Right kidney (tissue), 1 donor: ENCODE results near the gene SFXN5.

Experiments used
- DNase-seq: peaks from one replicate; pipeline ENCODE4 v3.0.0-alpha.2; 2016

The SFXN5 gene

DNA sequence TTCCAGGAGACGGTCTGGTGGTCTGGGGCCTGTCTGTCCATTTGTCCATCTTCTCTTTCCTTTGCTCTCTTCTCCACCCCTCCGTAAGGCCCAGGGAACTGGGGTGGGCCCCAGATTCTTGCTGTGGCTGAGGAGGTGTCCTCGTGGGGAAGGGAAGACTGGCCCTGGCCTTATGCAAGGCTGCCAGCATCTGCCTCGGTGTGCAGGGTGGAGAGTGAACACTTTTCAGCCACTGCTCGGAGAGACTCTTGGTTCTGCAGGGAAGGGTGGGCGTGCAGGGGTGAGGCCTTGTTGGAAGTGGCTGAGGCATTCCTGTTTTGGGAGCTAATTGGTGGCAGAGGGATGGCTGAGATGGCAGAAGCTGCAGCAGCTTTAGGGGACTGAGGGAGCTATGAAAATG lies 131.2 kb downstream of the SFXN5 start:
- no peak for DNase-seq

DNA sequence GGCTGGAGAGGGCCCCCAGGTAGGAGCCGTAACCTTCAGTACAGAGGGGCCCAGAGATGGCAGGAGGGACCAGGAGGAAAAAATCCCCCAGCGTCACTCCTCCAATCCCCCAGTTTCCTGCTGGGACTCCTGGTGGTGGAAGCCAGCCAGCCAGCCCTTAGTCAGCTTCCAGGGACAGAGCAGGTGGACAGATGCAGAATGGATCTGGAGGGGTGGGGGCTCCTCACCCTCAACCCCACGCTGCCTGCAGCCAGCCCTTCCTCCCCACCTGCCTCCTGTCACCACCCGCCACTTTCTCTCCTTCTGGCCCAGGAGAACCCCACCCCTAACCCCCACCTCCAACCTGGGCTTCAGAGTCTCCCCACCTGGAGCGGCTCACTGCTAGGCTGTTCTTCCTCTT lies 133.1 kb downstream of the SFXN5 start:
- DNase-seq: no peak

DNA sequence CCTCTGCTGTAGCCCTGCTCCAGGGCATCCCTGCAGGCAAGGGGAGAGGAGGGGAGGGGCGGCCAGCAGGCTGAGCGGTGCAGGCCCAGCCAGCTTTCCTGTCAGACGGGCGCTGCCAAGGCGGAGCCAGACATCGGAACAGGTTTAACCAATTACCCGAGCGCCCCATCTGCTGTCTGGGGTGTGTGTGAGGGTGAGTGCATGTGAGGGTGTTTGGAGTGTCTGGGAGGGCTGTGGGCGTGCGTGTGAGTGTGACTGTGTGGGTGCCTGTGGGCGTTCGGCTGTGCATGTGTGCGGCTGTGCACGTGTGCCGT lies 134.2 kb downstream of the SFXN5 start:
- DNase-seq: no peak

DNA sequence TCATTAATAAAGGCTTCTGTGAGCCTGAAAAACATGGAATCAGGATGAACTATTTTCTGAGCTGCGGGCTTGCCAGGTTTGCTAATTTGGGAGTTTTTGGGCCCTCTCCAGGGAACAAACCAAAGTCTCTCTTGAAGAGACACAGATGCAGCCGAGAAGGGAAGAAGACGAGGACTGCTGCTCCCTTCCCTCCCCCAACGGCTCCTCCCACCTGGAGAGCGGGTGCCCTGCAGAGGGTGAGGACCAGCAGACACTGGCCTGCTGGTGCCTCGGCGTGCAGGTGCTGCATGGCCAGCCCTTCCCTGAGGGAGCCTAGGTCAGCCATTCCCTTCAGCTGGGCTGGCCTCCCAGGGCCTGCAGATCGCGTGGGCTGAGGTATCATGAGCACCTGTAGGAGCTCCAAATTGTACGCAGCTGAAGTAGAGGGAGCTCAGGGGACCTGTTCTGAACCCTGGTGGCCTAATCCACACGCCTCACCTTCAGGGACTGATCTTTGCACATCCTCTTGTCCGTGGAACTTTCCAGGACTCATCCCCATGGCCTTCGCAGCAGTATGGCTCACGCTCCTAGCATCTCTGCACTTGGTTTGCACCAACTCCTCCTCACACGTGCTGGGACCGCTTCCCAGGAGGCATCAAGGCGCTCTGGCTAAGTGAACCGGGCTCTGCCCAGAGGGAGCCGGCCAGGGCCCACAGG lies 134.7 kb downstream of the SFXN5 start:
- no peak for DNase-seq

DNA sequence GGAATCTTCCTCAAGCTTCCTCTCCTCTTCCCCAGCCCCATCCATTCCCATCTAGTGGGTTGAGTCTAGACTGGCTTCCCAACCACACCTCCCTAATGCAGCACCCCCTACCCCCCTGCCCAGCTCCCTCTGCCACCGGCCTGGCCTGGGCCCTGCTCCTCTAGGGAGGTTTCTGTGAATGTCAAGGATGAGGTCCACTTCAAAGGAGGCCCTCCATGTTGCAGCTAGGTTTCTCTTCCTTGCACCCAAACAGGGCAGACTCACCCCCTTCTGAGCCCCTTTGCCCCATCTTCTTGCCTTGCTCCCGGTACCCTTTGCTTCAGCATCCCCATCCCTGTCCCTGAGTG lies 135.9 kb downstream of the SFXN5 start:
- no peak for DNase-seq

DNA sequence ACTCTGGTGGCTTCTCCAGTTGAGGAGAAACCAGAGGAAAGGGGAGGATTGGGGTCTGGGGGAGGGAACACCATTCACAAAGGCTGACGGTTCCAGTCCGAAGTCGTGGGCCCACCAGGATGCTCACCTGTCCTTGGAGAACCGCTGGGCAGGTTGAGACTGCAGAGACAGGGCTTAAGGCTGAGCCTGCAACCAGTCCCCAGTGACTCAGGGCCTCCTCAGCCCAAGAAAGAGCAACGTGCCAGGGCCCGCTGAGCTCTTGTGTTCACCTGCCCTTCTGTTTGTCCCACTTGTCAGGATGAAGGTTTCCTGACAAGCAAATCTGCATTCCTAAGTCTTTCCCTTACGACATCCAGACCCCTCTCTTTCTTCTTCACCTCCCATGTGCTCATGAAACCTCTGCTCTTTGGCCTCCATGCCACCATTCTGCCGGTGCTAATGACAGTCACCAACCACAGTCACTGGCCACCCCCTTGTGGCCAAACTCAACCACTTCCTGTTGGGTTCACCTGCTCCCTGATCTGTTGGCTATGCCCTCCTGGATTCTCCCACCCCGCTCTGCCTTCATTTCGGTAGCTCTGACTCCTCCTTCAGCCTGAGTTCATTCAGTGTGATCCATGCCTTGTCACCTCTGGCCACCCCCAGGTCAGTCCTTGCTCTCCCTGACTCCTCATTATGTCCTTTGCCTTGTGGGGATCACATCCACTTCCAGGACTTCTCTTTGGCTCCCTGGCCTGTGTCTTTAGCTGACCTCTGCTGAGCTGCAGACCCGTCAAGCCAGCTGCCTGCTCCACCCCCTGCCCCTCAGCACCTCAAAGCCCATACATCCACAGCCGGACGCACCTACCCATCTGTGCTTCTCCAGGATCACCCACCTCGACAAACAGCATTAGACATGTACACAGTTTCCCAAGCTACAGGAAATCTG lies 136.6 kb downstream of the SFXN5 start:
- no peak for DNase-seq

DNA sequence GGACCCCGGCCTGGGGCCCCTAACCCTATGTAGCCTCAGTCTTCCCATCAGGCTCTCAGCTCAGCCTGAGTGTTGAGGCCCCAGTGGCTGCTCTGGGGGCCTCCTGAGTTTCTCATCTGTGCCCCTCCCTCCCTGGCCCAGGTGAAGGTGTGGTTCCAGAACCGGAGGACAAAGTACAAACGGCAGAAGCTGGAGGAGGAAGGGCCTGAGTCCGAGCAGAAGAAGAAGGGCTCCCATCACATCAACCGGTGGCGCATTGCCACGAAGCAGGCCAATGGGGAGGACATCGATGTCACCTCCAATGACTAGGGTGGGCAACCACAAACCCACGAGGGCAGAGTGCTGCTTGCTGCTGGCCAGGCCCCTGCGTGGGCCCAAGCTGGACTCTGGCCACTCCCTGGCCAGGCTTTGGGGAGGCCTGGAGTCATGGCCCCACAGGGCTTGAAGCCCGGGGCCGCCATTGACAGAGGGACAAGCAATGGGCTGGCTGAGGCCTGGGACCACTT lies 137.8 kb downstream of the SFXN5 start:
- DNase-seq: no peak

DNA sequence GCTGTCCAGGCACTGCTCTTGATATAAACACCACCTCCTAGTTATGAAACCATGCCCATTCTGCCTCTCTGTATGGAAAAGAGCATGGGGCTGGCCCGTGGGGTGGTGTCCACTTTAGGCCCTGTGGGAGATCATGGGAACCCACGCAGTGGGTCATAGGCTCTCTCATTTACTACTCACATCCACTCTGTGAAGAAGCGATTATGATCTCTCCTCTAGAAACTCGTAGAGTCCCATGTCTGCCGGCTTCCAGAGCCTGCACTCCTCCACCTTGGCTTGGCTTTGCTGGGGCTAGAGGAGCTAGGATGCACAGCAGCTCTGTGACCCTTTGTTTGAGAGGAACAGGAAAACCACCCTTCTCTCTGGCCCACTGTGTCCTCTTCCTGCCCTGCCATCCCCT lies 138.3 kb downstream of the SFXN5 start:
- DNase-seq: no peak

DNA sequence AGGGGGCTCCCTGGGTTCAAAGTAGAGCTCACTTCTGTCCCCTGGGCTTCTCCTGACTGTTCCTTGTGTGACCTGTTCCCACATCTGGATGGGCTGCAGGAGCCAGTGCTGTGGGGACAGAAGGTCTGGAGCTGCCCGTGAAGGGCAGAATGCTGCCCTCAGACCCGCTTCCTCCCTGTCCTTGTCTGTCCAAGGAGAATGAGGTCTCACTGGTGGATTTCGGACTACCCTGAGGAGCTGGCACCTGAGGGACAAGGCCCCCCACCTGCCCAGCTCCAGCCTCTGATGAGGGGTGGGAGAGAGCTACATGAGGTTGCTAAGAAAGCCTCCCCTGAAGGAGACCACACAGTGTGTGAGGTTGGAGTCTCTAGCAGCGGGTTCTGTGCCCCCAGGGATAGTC lies 138.7 kb downstream of the SFXN5 start:
- no peak for DNase-seq

DNA sequence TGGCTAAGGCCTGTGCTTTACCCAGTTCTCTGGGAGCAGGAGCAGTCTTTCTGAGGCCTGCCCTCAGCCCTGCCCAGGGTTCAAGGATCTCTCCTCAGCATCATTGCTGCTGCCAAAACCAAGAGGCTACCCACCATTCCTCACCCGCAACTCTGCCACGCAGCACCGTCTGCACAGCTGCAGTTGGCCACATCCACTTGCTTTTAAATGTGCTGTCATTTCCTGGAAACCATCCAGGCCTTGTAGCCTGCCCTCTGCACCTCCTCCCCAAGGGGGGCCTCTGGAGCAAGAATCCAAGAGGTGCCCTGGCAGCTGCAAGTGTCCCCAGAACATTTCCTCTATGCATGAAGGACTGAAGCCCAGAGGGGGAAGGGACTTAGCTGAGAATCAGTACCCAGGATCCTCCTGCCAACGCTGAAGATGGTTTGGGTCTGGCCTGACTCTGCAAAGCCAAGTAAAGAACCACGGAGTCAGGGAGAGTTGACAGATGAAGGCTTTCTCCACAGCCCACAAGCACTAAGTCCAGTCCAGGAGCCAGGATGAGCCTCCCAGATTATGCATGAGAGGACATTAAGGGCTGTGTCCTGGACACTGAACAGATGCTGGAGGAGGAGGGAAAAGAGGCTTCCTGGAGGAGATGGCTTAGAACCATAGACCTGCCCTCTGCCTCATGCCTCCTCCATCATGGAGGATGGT lies 139.3 kb downstream of the SFXN5 start:
- DNase-seq: no peak

DNA sequence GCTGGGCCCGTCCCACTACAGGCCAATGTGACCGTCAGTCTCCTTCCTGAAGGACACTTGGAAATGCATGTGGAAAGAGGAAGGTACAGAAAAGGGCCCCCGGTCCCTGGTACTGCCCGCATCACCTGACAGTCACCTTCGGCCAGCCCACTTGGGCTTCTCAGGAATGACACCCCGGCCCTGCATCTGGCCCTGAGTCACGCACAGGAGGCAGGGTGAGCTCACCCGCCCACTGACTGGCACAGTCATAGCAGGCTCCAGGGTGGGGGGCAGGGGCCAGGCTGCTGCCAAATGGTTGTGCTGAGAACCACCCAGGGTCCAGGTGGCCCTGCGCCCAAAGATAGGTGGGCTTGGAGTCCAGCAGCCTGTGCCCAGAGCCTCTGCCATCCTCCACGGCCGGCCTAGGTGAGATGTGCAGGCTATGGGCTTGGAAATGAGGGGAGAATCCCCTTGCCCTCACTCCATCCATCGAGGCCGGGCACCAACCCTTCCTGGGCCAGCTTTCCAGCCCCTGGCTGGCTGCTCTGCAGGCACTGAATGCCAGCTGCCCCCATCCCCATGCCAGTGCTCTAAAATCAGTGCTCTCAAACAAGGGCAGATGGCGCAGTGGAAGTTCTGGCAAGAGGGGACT lies 140.1 kb downstream of the SFXN5 start:
- no peak for DNase-seq

DNA sequence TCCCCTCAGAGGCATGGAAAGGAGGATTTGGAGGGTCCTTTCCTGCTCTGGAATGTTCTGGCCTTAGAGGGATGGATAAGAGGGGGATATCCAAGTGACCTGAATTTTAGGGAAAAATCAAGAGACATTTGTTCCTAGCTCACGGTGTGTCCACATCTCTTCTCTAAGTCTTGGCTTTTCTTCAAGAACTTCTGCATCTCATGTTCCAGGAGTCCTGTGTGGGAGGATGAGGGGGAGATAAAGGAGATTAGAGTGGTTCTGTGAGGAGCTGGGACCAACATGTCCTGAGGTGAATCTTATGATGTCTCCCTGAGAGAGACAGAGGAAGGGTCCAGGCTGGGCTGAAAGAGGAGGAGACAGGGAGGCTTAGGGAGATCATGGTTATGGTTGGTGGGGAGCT lies 142.5 kb downstream of the SFXN5 start:
- no peak for DNase-seq

DNA sequence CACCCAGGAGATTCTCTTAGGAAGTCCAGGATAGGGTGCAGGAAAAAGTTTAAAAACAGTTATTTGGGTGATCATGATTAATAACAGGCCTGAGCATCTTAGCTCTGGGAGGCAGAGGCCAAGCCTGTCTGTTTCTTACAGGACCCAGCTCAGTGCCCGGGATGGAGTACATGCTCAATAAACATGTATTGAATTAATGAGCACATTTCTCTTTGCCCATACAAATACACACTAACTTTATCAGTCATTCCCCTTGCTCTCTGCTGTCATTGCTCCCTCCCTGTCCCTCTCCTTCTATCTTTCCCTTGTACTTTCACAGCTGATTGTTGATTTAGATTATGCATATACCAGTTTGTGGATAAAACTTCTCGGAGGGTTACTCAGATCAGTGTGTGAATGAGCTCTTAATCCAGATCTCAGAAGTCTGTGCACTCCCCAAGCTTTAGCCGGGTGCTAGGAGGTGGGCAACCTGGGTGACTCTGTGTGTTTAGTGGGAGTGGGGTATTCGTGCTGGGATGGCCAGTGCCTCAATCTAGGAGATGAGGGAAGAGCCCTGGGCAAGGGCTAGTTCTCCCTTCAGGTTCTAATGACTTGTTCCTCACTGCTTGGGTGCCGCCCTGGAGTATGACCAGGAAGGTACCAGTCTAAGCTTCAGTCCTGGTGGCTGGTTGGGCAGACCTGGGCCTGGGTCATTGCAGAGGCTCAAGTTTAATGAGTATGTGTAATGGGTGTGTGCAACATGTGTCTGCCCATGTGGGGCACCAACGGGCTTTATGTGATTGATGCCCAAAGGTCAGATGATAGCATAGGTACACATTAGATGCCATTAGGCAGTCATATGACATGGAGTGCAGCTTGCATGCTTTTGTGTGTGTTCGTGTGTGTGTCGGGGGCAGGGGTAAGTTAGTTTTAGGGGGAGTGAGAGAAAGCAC lies 143.6 kb downstream of the SFXN5 start:
- no peak for DNase-seq

DNA sequence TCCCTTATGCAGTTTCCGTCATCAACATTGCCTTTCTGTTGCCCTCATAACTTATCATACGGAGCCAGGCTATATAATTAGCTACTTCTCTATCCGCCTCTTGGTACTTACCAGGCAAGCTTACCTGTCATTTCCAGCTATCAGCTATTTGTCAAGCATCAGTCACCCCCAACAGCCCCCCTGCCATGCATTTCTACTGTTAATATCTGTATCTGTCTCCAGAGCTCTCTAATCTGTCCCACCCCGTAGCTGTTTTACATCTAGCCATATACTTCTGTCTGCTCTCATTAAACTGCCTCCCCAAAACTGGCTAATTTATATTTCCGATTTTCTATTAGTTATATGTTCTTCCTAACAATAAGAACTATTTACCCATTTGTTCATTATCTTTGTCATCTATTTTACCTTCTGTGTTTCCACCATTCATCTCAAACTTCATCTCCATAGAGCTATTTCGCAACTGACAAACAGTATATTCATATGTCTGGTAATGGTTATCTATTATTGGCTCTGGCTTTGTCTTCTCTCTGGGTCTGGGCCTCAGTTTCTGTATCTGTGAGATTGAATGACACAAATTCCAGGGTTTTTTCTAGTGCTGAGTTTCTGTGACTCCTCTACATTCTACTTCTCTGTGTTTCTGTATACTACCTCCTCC lies 144.6 kb downstream of the SFXN5 start:
- no peak for DNase-seq

DNA sequence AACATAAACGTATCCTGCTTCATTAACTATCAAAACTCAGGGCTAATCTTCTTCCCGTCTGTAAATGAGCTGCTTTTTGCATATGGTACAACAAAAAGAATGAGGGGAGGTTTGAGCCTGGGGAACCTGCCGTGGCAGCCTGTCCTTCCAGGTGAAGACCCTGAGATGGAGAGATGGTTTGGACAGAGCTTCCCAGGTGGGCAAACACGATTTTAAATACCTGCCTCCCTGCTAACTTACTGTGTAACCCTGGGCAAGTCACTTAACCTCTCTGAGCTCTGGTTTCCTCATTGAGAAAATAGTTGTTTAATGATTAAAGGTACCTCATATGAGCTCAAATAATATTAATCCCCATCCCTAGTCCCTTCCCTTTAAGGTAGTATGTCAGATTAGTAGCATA lies 145.1 kb downstream of the SFXN5 start:
- DNase-seq: no peak

DNA sequence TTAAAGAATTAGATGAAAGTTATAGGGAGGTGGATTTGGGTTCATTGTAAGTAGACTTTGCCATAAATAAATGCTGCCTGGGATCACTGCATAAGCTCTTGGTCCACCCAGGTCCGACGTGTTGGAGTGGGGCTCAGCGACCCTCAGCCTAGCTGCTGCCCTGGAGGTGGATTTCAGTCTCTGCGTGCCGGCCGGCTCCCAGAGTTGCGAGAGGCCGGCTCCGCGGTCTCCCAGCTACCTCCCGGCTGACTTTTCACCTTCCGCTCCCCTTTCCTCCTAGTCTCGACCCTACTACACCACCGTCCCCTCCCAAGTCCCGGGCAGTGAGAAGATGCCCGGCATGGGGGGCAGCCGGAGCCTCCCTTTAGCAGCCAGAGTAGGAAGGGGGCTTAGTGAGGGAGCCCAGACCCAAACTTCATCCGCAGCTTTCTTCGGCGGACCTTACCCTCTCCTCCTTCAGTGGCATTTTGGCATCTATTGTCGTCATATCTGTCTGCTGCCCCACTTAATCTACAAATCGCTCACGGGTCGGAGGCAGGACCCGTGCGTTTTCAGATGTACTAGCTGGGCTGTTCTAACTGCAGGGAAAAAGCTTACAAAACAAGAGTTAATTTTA lies 146.1 kb downstream of the SFXN5 start:
- peak; percentile 59 for DNase-seq

DNA sequence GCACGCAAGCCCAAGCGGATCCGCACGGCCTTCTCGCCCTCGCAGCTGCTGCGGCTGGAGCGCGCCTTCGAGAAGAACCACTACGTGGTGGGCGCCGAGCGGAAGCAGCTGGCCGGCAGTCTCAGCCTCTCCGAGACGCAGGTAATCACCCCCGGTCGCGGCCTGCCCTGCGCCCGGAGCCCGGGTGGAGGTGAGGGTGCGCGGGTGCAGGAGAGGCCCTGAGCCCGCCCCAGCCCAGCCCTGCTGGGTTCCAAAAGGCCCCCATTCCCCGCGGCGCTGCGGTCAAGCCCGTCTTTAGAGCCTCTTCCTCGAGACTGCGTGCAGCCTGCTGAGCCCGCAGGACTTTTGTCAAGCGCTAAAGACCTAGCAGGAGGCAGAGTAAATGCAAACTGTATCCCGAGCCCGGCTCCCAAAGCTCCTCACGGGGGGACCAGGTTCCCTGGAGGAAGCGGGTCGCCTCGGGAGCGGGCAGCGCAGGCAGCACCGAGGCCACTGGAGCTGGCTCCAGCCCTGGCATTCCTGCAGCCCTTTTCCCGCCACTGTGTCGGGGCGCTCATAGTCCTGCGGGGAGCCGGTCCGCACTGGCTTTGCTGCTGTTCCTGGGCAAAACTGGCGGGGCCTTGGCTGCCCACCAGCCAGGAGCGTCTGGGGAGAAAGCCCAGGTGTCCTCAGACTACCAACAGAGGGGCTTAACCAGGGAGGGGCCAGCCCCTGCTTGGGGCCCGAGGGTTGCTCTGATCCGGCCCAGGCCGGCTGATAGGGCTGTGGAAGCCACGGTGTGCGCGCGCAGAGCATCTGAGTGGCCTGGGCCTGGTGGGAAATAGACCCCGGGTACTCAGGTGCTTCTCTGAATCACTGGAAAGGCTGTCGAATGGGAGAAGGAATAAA lies 146.9 kb downstream of the SFXN5 start:
- peak; percentile 71 for DNase-seq

DNA sequence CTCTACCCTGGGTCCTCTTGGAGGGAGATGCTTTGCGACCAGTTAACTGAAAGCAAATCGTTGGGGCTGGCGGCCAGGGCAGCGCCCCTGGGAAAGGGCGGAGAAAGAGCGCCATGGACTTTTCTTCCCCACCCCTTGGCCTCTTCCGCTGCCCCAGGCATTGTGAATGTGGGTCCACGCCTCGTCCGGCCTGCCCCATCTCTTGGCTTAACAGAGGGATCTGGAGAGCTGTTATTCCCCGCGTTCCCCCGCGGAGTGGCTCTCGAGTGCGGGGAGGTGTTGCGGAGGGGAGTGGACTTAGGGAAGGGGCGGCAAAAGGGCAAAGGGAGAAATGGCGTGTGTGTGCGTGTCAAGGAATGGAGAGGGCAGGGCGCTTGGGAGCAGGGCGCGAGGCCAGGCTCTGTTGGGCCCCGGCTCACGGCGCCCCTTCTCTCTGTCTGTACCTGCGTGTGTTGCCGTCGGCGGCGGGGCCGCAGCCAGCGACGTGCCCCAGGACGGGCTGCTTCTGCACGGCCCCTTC lies 147.6 kb downstream of the SFXN5 start:
- DNase-seq: peak; percentile 64

DNA sequence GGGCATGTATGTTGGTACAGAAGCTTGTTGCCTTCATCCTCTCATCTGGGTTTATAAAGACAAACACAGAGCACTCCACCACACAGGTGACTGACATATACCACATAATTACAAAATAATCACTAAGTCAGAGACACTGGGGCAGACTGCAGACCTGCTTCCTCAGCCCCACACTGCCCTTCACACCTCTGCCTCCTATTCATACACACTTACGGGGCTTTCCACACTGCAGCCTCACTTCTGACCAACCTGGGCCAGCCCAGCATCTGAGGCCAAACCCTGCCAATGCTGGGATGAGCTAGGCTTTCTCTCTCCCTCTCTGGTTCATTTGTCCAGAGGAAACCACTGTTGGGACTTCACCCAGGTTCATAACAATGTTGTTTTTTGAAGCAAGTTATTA lies 149.7 kb downstream of the SFXN5 start:
- no peak for DNase-seq
